K562 (cell line): ENCODE results near the gene PREB. TPM values are rescaled to one million over a fixed set of nuclear protein-coding genes. Genes with fewer than 3 reads are reported as not detected.
A peak's percentile ranks its signal among the peaks of the same experiment; 100 is the strongest.

Experiments
- ARID1B ChIP-seq: fragments of 450-650 bp; IDR thresholded peaks from 2 replicates; pipeline ENCODE4 v1.6.1; 2016; ENCODE audit warnings: antibody characterized with exemption, mild to moderate bottlenecking, inconsistent platforms
- BRD4 ChIP-seq: fragments of 200-600 bp; sonication (generic); IDR thresholded peaks from 2 replicates; pipeline ENCODE4 v1.6.1; 2017; ENCODE audit warnings: inconsistent platforms
- CREM ChIP-seq: IDR thresholded peaks from 2 replicates; pipeline ENCODE4 v1.6.1; 2014; ENCODE audit warnings: antibody characterized with exemption, low read depth
- CXXC5 ChIP-seq: fragments of 250-450 bp; sonication (Bioruptor Pico); IDR thresholded peaks from 2 replicates; pipeline ENCODE4 v1.8.0; 2022; ENCODE audit warnings: inconsistent platforms, mild to moderate bottlenecking, moderate library complexity
- EP400 ChIP-seq: fragments of 450-650 bp; IDR thresholded peaks from 2 replicates; pipeline ENCODE4 v1.6.1; 2017; ENCODE audit warnings: antibody characterized with exemption, mild to moderate bottlenecking, moderate library complexity
- FIP1L1 ChIP-seq: fragments of 200-400 bp; formaldehyde crosslinking; IDR thresholded peaks from 2 replicates; pipeline ENCODE4 v1.6.1; 2018; ENCODE audit warnings: mild to moderate bottlenecking, low read depth, low read length; ENCODE audit not compliant: poor library complexity, severe bottlenecking
- HCFC1 ChIP-seq: IDR thresholded peaks from 2 replicates; pipeline ENCODE4 v1.6.1; 2012; ENCODE audit warnings: low read depth, low read length, improper control_type of control experiment
- HDAC2 ChIP-seq: fragments of 450-650 bp; IDR thresholded peaks from 2 replicates; pipeline ENCODE4 v1.6.1; 2016; ENCODE audit warnings: mild to moderate bottlenecking
- ILF3 ChIP-seq: fragments of 450-650 bp; IDR thresholded peaks from 2 replicates; pipeline ENCODE4 v1.6.1; 2018; ENCODE audit warnings: antibody characterized with exemption, mild to moderate bottlenecking, moderate library complexity, borderline replicate concordance
- KDM2B ChIP-seq: fragments of 250-450 bp; sonication (Bioruptor Pico); IDR thresholded peaks from 2 replicates; pipeline ENCODE4 v1.8.0; 2021; ENCODE audit warnings: mild to moderate bottlenecking, moderate library complexity
- MIER1 ChIP-seq: fragments of 450-650 bp; IDR thresholded peaks from 2 replicates; pipeline ENCODE4 v1.6.1; 2016; ENCODE audit warnings: antibody characterized with exemption, mild to moderate bottlenecking, low read depth
- MYC ChIP-seq, 2 experiments: fragments of 250-450 bp in 1 of 2; sonication (Bioruptor Pico) in 1 of 2; IDR thresholded peaks; 2 replicates each; pipeline versions ENCODE4 v1.5.1 to v1.6.1; 2012 to 2021; ENCODE audit warnings: low read depth in 2 of 2, borderline replicate concordance in 1 of 2, improper control_type of control experiment in 1 of 2, low read length in 1 of 2, mild to moderate bottlenecking in 1 of 2, moderate library complexity in 1 of 2
- NRF1 ChIP-seq, 2 experiments: fragments of 450-650 bp; IDR thresholded peaks in 1 of 2; conservative IDR thresholded peaks in 1 of 2; 2 replicates each; pipeline ENCODE4 v1.6.1; 2014; ENCODE audit warnings: mild to moderate bottlenecking in 2 of 2
- POLR2A ChIP-seq: fragments of 450-650 bp; conservative IDR thresholded peaks from 2 replicates; pipeline ENCODE4 v1.6.1; 2016
- RBFOX2 ChIP-seq: fragments of 200-400 bp; formaldehyde crosslinking; IDR thresholded peaks from 2 replicates; pipeline ENCODE4 v1.6.1; 2017; ENCODE audit warnings: low read depth, mild to moderate bottlenecking, low read length, moderate library complexity
- SUPT5H ChIP-seq: fragments of 450-650 bp; IDR thresholded peaks from 2 replicates; pipeline ENCODE4 v1.6.1; 2016
- UBTF ChIP-seq, 2 experiments: IDR thresholded peaks; 2 replicates each; pipeline ENCODE4 v1.6.1; 2012; ENCODE audit warnings: improper control_type of control experiment in 2 of 2, low read depth in 2 of 2, low read length in 2 of 2, borderline replicate concordance in 1 of 2
- ZKSCAN1 ChIP-seq: fragments of 150-350 bp; IDR thresholded peaks from 2 replicates; pipeline ENCODE4 v1.6.1; 2016; ENCODE audit warnings: low read depth, low read length
- polyA plus RNA-seq, 8 experiments: library from polyadenylated mRNA; depleted of rRNA in 4 of 8; stranded (reverse) in 5 of 8; unstranded in 3 of 8; fragments of >200 nt; fragmentation: Nextera tagmentation in 2 of 8; fragmentation: Illumina TruSeq in 1 of 8; extraction: Ambion mirVana in 2 of 8; extraction: Trizol in 1 of 8; gene quantifications; 2 replicates each; pipeline versions ENCODE4 v1.2.1 to v1.2.3, GENCODE V29; 2011 to 2014; ENCODE audit warnings: inconsistent platforms in 1 of 8, missing spikeins in 1 of 8
- total RNA-seq, 7 experiments: library from RNA; depleted of rRNA in 6 of 7; stranded (reverse); fragments of >200 nt in 6 of 7; fragmentation: Illumina TruSeq in 2 of 7; extraction: Trizol in 2 of 7; gene quantifications; 2 replicates each; pipeline versions ENCODE4 v1.2.1 to v1.2.3, GENCODE V29; 2011 to 2021; ENCODE audit warnings: low replicate concordance in 1 of 7
- TF ChIP-seq, protein P1 (sequence below): fragments of 450-650 bp; IDR thresholded peaks from 2 replicates; pipeline ENCODE4 v1.6.1; 2014; ENCODE audit warnings: low read depth, mild to moderate bottlenecking, moderate library complexity, borderline replicate concordance
- TF ChIP-seq, protein P2 (sequence below), 2 experiments: fragments of 150-350 bp in 1 of 2; IDR thresholded peaks; 2 replicates each; pipeline ENCODE4 v1.6.1; 2012 to 2016; ENCODE audit warnings: low read depth in 2 of 2, low read length in 2 of 2, mild to moderate bottlenecking in 1 of 2, moderate library complexity in 1 of 2

Gene PREB
- total and polyA plus RNA-seq, 9 of the 15 experiments (the other 6 are each of a cell fraction or from before 2014, with no cell fraction given), result 35.1 to 84.2 (median 67.2) TPM

- TF ChIP-seq MYC (IDR thresholded peaks at IDR 0.05; ENCODE audit: low read depth, low read length), result peak; percentile 62
- TF ChIP-seq MYC (CRISPR knock-in tag; IDR thresholded peaks at IDR 0.05; ENCODE audit: borderline replicate concordance, low read depth), result no peak
- no peak for TF ChIP-seq ARID1B
- TF ChIP-seq FIP1L1, result peak; percentile 57
- peak; percentile 18; the same call in 1 of the 2 replicates for TF ChIP-seq EP400
- peak; percentile 87 for TF ChIP-seq SUPT5H
- TF ChIP-seq NRF1 (conservative IDR thresholded peaks at IDR 0.05 in 1 of 2, IDR thresholded peaks at IDR 0.05 in 1 of 2), result peak; percentile 100
- TF ChIP-seq, protein P1, sequence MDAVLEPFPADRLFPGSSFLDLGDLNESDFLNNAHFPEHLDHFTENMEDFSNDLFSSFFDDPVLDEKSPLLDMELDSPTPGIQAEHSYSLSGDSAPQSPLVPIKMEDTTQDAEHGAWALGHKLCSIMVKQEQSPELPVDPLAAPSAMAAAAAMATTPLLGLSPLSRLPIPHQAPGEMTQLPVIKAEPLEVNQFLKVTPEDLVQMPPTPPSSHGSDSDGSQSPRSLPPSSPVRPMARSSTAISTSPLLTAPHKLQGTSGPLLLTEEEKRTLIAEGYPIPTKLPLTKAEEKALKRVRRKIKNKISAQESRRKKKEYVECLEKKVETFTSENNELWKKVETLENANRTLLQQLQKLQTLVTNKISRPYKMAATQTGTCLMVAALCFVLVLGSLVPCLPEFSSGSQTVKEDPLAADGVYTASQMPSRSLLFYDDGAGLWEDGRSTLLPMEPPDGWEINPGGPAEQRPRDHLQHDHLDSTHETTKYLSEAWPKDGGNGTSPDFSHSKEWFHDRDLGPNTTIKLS, result peak; percentile 74; the same call in 1 of the 2 replicates
- TF ChIP-seq POLR2A, result peak; percentile 86
- TF ChIP-seq ZKSCAN1, result peak; percentile 54; the same call in 1 of the 2 replicates
- TF ChIP-seq CREM, result peak; percentile 90
- TF ChIP-seq CXXC5 (CRISPR knock-in tag), result peak; percentile 86
- peak; percentile 83 for TF ChIP-seq HCFC1
- peak; percentile 91 for TF ChIP-seq RBFOX2
- TF ChIP-seq HDAC2, result 0 out of 2 replicates have a peak, but pooled peaks have one; percentile 21
- TF ChIP-seq BRD4, result peak; percentile 61; the same call in 1 of the 2 replicates
- peak; percentile 45 to 69; a peak in 1 of 4 replicates for TF ChIP-seq UBTF (IDR thresholded peaks at IDR 0.05; ENCODE audit: borderline replicate concordance in 1 of 2, low read depth in 2 of 2, low read length in 2 of 2)
- TF ChIP-seq MIER1, result no peak
- TF ChIP-seq, protein P2, sequence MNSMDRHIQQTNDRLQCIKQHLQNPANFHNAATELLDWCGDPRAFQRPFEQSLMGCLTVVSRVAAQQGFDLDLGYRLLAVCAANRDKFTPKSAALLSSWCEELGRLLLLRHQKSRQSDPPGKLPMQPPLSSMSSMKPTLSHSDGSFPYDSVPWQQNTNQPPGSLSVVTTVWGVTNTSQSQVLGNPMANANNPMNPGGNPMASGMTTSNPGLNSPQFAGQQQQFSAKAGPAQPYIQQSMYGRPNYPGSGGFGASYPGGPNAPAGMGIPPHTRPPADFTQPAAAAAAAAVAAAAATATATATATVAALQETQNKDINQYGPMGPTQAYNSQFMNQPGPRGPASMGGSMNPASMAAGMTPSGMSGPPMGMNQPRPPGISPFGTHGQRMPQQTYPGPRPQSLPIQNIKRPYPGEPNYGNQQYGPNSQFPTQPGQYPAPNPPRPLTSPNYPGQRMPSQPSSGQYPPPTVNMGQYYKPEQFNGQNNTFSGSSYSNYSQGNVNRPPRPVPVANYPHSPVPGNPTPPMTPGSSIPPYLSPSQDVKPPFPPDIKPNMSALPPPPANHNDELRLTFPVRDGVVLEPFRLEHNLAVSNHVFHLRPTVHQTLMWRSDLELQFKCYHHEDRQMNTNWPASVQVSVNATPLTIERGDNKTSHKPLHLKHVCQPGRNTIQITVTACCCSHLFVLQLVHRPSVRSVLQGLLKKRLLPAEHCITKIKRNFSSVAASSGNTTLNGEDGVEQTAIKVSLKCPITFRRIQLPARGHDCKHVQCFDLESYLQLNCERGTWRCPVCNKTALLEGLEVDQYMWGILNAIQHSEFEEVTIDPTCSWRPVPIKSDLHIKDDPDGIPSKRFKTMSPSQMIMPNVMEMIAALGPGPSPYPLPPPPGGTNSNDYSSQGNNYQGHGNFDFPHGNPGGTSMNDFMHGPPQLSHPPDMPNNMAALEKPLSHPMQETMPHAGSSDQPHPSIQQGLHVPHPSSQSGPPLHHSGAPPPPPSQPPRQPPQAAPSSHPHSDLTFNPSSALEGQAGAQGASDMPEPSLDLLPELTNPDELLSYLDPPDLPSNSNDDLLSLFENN (IDR thresholded peaks at IDR 0.05; ENCODE audit: low read depth in 2 of 2, low read length in 2 of 2), result 0 out of 4 replicates have a peak, but pooled peaks of 1 of the 2 experiments have one; percentile 27
- no peak for TF ChIP-seq ILF3
- peak; percentile 57; the same call in 1 of the 2 replicates for TF ChIP-seq KDM2B (CRISPR knock-in tag)
Observed at GRCh38 chr2:27133905-27134780, at the start of gene PREB (continued).
